ENCODE measurements around the gene KLB.
"Not testable (repeated sequence)": the region's sequence is repeated elsewhere in the genome, so short reads cannot be mapped to it uniquely, and the experiment has no call there.

KLB gene

GRCh38 chr4:39426728-39427127, 20.0 kb downstream of the KLB start:
- DNase-seq (ENCODE audit: low spot score), result no peak

GRCh38 chr4:39427520-39428114, 20.9 kb downstream of the KLB start:
- no peak for DNase-seq (ENCODE audit: low spot score)

- no peak for DNase-seq (ENCODE audit: low spot score)
Measured at GRCh38 chr4:39429476-39430334, 23.0 kb downstream of the KLB start.

GRCh38 chr4:39433878-39434492, 27.3 kb downstream of the KLB start:
- DNase-seq (ENCODE audit: low spot score), result no peak

- DNase-seq (ENCODE audit: low spot score), result no peak
Measured at GRCh38 chr4:39435659-39436563, 29.2 kb downstream of the KLB start.

- no peak for DNase-seq (ENCODE audit: low spot score)
Measured at GRCh38 chr4:39441593-39441992, 34.9 kb downstream of the KLB start.

- DNase-seq (ENCODE audit: low spot score), result no peak
Measured at GRCh38 chr4:39442998-39443397, 36.3 kb downstream of the KLB start.

- no peak for DNase-seq (ENCODE audit: low spot score)
Measured at GRCh38 chr4:39446483-39446841, 39.7 kb downstream of the KLB start.

GRCh38 chr4:39446842-39447573, 40.3 kb downstream of the KLB start:
- DNase-seq (ENCODE audit: low spot score), result no peak

GRCh38 chr4:39450618-39451017, 43.9 kb downstream of the KLB start:
- no peak for DNase-seq (ENCODE audit: low spot score)

GRCh38 chr4:39451423-39452023, 44.8 kb downstream of the KLB start:
- DNase-seq (ENCODE audit: low spot score), result no peak

GRCh38 chr4:39452153-39452859, 45.6 kb downstream of the KLB start:
- DNase-seq (ENCODE audit: low spot score), result no peak

GRCh38 chr4:39452860-39453587, 46.3 kb downstream of the KLB start:
- DNase-seq (ENCODE audit: low spot score), result no peak

GRCh38 chr4:39453738-39454137, 47.0 kb downstream of the KLB start:
- no peak for DNase-seq (ENCODE audit: low spot score)

- DNase-seq (ENCODE audit: low spot score), result no peak
Measured at GRCh38 chr4:39455486-39455885, 48.8 kb downstream of the KLB start.

GRCh38 chr4:39456946-39457763, 50.4 kb downstream of the KLB start:
- no peak for DNase-seq (ENCODE audit: low spot score)

GRCh38 chr4:39458161-39458504, 51.4 kb downstream of the KLB start:
- not testable (repeated sequence) for DNase-seq (ENCODE audit: low spot score)

GRCh38 chr4:39458505-39459300, 52.0 kb downstream of the KLB start, which contains the start of the genes LIAS and RPL9:
Gene LIAS (plus strand): TSS chr4:39459056. CDS start chr4:39459118, 62 bp downstream.
Gene RPL9 (minus strand): TSS chr4:39458922. CDS start chr4:39458439, 483 bp downstream.
- peak; percentile 99 for DNase-seq (ENCODE audit: low spot score)

Measured in hematopoietic multipotent progenitor cell treated with erythropoietin and hydrocortisone succinate and interleukin-3 and kit ligand, for 17 days (in vitro differentiated cells).